Sigmoid colon (tissue), 4 donors: ENCODE data around the gene CYBA.

Source experiments
- EP300 ChIP-seq, 4 donors: sonication (generic); formaldehyde crosslinking; IDR thresholded peaks; one replicate each; pipeline ENCODE4 v1.6.1; 2017; ENCODE audit warnings: antibody characterized with exemption in 4 of 4
- POLR2A ChIP-seq, 2 donors: fragments of 450-650 bp; IDR thresholded peaks; one replicate each; pipeline ENCODE4 v1.6.1; 2016; ENCODE audit warnings: antibody characterized with exemption in 2 of 2, mild to moderate bottlenecking in 2 of 2, moderate library complexity in 2 of 2
- POLR2AphosphoS5 ChIP-seq, 4 donors: sonication (generic); formaldehyde crosslinking; IDR thresholded peaks; one replicate each; pipeline ENCODE4 v1.6.1; 2017; ENCODE audit warnings: antibody characterized with exemption in 4 of 4
- TF ChIP-seq, protein P1 (sequence below), 4 experiments: fragments of 450-650 bp in 3 of 4; fragments of 200-600 bp in 1 of 4; IDR thresholded peaks; one replicate each; pipeline ENCODE4 v1.5.1; 2016 to 2019; ENCODE audit warnings: antibody characterized with exemption in 4 of 4, mild to moderate bottlenecking in 3 of 4, moderate library complexity in 2 of 4

DNA sequence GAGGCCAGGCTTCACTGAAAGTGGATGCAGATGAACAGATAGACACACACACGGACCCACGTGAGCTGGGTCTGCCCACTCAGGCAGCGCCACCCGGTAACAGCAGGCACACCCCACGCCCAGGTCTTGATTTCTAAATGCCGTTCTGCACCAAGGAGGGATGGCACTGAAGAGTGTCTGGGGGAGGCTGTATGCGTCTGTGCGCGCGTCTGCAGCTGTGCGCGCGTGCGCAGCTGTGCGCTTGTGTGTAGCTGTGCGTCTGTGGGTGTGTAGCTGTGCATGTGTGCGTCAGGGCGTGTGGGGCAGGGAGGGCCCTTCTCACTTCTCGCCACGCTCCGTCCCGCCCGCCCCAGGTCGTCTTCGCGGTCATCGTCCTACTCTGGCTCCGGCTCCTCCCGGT lies 28.0 kb downstream of the CYBA start:
- TF ChIP-seq, protein P1, sequence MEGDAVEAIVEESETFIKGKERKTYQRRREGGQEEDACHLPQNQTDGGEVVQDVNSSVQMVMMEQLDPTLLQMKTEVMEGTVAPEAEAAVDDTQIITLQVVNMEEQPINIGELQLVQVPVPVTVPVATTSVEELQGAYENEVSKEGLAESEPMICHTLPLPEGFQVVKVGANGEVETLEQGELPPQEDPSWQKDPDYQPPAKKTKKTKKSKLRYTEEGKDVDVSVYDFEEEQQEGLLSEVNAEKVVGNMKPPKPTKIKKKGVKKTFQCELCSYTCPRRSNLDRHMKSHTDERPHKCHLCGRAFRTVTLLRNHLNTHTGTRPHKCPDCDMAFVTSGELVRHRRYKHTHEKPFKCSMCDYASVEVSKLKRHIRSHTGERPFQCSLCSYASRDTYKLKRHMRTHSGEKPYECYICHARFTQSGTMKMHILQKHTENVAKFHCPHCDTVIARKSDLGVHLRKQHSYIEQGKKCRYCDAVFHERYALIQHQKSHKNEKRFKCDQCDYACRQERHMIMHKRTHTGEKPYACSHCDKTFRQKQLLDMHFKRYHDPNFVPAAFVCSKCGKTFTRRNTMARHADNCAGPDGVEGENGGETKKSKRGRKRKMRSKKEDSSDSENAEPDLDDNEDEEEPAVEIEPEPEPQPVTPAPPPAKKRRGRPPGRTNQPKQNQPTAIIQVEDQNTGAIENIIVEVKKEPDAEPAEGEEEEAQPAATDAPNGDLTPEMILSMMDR (IDR thresholded peaks at IDR 0.05) = no peak
- TF ChIP-seq POLR2AphosphoS5 (IDR thresholded peaks at IDR 0.05) = no peak
- TF ChIP-seq POLR2A (IDR thresholded peaks at IDR 0.05) = no peak
- TF ChIP-seq EP300 (IDR thresholded peaks at IDR 0.05) = no peak
